CD14-positive monocyte (primary cell): ENCODE results near the gene CELSR3. TPM values are rescaled to one million over a fixed set of nuclear protein-coding genes. Genes with fewer than 3 reads are reported as not detected.
A peak's percentile ranks its signal among the peaks of the same experiment; 100 is the strongest.

Experiments used
- DNase-seq, 3 donors: peaks; one replicate each; pipeline ENCODE4 v3.0.0-alpha.2; 2011 to 2022
- H2AFZ ChIP-seq: 2 replicates; pipeline ENCODE4 v1.6.0; 2012; ENCODE audit warnings: mild to moderate bottlenecking, low read depth, low read length, inconsistent platforms; ENCODE audit not compliant: insufficient read depth, poor library complexity, severe bottlenecking
- H3K27ac ChIP-seq, 2 donors: 1 replicate in 1 of 2; 2 replicates in 1 of 2; pipeline ENCODE4 v1.5.1; 2012 to 2013; ENCODE audit warnings: low read length in 2 of 2, control low read depth in 1 of 2, inconsistent platforms in 1 of 2, low read depth in 1 of 2, mild to moderate bottlenecking in 1 of 2
- H3K27me3 ChIP-seq, 2 donors: one replicate each; pipeline versions ENCODE4 v1.6.0 to v1.6.1; 2011 to 2013; ENCODE audit warnings: low read length in 2 of 2; ENCODE audit not compliant: control insufficient read depth in 2 of 2, insufficient read depth in 2 of 2
- H3K36me3 ChIP-seq, 2 donors: replicated peaks in 1 of 2; 1 replicate in 1 of 2; 2 replicates in 1 of 2; pipeline versions ENCODE4 v1.5.1 to v1.6.1; 2012 to 2013; ENCODE audit warnings: low read length in 2 of 2, control low read depth in 1 of 2, inconsistent platforms in 1 of 2, mild to moderate bottlenecking in 1 of 2; ENCODE audit not compliant: insufficient read depth in 2 of 2, control insufficient read depth in 1 of 2
- H3K4me1 ChIP-seq, 2 donors: 1 replicate in 1 of 2; 2 replicates in 1 of 2; pipeline versions ENCODE4 v1.5.1 to v1.6.1; 2012 to 2013; ENCODE audit warnings: low read length in 2 of 2, control low read depth in 1 of 2, inconsistent platforms in 1 of 2, mild to moderate bottlenecking in 1 of 2, moderate library complexity in 1 of 2; ENCODE audit not compliant: insufficient read depth in 2 of 2, control insufficient read depth in 1 of 2
- H3K4me2 ChIP-seq: replicated peaks from 2 replicates; pipeline ENCODE3; 2012; ENCODE audit warnings: low read length, moderate library complexity, mild to moderate bottlenecking; ENCODE audit not compliant: poor library complexity, severe bottlenecking; ENCODE audit errors: extremely low read depth
- H3K4me3 ChIP-seq, 3 experiments: fragments of 200-600 bp in 1 of 3; sonication (generic) in 1 of 3; replicated peaks in 1 of 3; 1 replicate in 2 of 3; 2 replicates in 1 of 3; pipeline ENCODE4 v1.5.1; 2011 to 2013; ENCODE audit warnings: low read length in 3 of 3, mild to moderate bottlenecking in 3 of 3, control low read depth in 2 of 3, low read depth in 2 of 3, inconsistent platforms in 1 of 3, moderate library complexity in 1 of 3
- H3K79me2 ChIP-seq: 2 replicates; pipeline ENCODE4 v1.6.0; 2012; ENCODE audit warnings: mild to moderate bottlenecking, control low read depth, inconsistent platforms, low read length, moderate library complexity; ENCODE audit not compliant: insufficient read depth
- H3K9ac ChIP-seq: 2 replicates; pipeline ENCODE4 v1.6.0; 2017; ENCODE audit warnings: low read length, mild to moderate bottlenecking; ENCODE audit not compliant: insufficient read depth, poor library complexity, severe bottlenecking
- H3K9me3 ChIP-seq, 2 donors: replicated peaks in 1 of 2; 1 replicate in 1 of 2; 2 replicates in 1 of 2; pipeline versions ENCODE4 v1.5.1 to v1.6.1; 2012 to 2013; ENCODE audit warnings: low read length in 2 of 2, control low read depth in 1 of 2; ENCODE audit not compliant: control insufficient read depth in 1 of 2, insufficient read depth in 1 of 2
- H4K20me1 ChIP-seq: 2 replicates; pipeline ENCODE4 v1.6.0; 2012; ENCODE audit warnings: mild to moderate bottlenecking, low read length, control low read depth, moderate library complexity; ENCODE audit not compliant: insufficient read depth
- H3K27ac Mint-ChIP-seq, 7 donors: one replicate each; pipeline ENCODE4 v1.8.0; 2020; ENCODE audit warnings: mild to moderate bottlenecking in 7 of 7, mixed read lengths in 7 of 7, moderate library complexity in 6 of 7, inconsistent platforms in 2 of 7
- H3K27me3 Mint-ChIP-seq, 3 donors: one replicate each; pipeline ENCODE4 v1.8.0; 2021 to 2022; ENCODE audit warnings: low read depth in 3 of 3, mild to moderate bottlenecking in 3 of 3, mixed read lengths in 3 of 3, moderate library complexity in 3 of 3, inconsistent platforms in 1 of 3
- H3K36me3 Mint-ChIP-seq, 2 donors: one replicate each; pipeline ENCODE4 v1.8.0; 2020; ENCODE audit warnings: mixed read lengths in 2 of 2, inconsistent platforms in 1 of 2, mild to moderate bottlenecking in 1 of 2
- H3K4me1 Mint-ChIP-seq: one replicate; pipeline ENCODE4 v1.8.0; 2020; ENCODE audit warnings: mild to moderate bottlenecking, mixed read lengths
- H3K4me3 Mint-ChIP-seq, 2 donors: one replicate each; pipeline ENCODE4 v1.8.0; 2020; ENCODE audit warnings: mild to moderate bottlenecking in 2 of 2, mixed read lengths in 2 of 2, moderate library complexity in 1 of 2
- H3K9me3 Mint-ChIP-seq, 7 donors: one replicate each; pipeline ENCODE4 v1.8.0; 2020 to 2022; ENCODE audit warnings: mixed read lengths in 7 of 7, mild to moderate bottlenecking in 6 of 7, moderate library complexity in 6 of 7, inconsistent platforms in 2 of 7
- WGBS: methylation state at CpG from one replicate; pipeline ENCODE4 v1.1.5; 2013; ENCODE audit warnings: missing lambda C conversion rate; ENCODE audit not compliant: insufficient coverage; 5-methylcytosine and 5-hydroxymethylcytosine counted together
- intact Hi-C, 2 donors: fragments of 100-400 bp; cut with micrococcal nuclease; formaldehyde crosslinking; loops; one replicate each; pipeline versions ENCODE4 v1.15.0 to v1.15.1; 2023
- polyA plus RNA-seq, 3 donors: library from polyadenylated mRNA; depleted of rRNA in 1 of 3; unstranded in 2 of 3; stranded (reverse) in 1 of 3; fragments of 300-500 nt in 2 of 3; fragments of >200 nt in 1 of 3; fragmentation: Illumina TruSeq in 2 of 3; gene quantifications; 1 replicate in 2 of 3; 2 replicates in 1 of 3; pipeline ENCODE4 v1.2.3, GENCODE V29; 2012 to 2021
- TF ChIP-seq, protein P1 (sequence below): fragments of 200-600 bp; IDR thresholded peaks from one replicate; pipeline ENCODE4 v1.8.0; 2022; ENCODE audit warnings: antibody characterized with exemption, mild to moderate bottlenecking

CELSR3 gene
- polyA plus RNA-seq, 3 donors, result 0.95 TPM; not detected in 2

DNA sequence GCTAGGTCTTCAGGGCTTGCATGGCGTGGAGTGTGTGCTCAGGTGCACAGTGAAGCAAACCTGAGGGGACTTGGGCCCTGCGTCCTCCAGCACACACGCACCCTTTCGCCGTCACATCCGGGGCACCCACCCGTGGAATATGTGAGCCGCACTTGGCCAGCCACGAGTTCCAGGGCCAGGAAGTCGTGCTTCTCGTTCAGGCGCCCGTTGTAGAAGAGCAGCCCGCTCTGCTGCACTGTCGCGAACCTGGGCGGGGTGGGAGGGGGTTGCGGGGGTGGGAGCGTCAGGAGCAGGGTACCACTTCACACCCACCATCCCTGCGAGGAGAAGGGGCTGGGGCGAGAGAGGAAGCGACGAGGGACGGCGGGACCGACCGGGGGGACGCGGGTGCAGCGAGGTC lies 7.1 kb downstream of the CELSR3 start:
- Histone ChIP-seq H3K9me3 (peaks cover under 1 to 1% of the 10 kb centered on the region in 2 donors), H3K27ac (no peak overlapping the region), H3K36me3 (no peaks in the 10 kb centered on the region), H3K4me2 (peak overlapping the region; percentile 75), H2AFZ (peak overlapping the region; percentile 78), H3K9ac (peak overlapping the region; percentile 63), H3K4me1 (peaks cover 17 to 24% of the 10 kb centered on the region in 2 donors), H4K20me1 (no peaks in the 10 kb centered on the region), H3K27me3 (peaks cover 0 to 24% of the 10 kb centered on the region in 2 donors), H3K79me2 (no peaks in the 10 kb centered on the region), H3K4me3 (peak overlapping the region; percentile 34 to 77 (median 47))
- intact Hi-C loops, result no loop called here
- Mint-ChIP-seq H3K4me3 (peak overlapping the region; percentile 75 to 79), H3K27me3 (peaks cover 16 to 38% (median 21%) of the 10 kb centered on the region in 3 donors), H3K27ac (peak overlapping the region in 1 of 7 donors; percentile 30), H3K9me3 (peaks cover 0 to 8% (median 2%) of the 10 kb centered on the region in 7 donors), H3K36me3 (no peaks in the 10 kb centered on the region), H3K4me1 (peaks cover 16% of the 10 kb centered on the region)
- DNase-seq, result no peak
- TF ChIP-seq, protein P1, sequence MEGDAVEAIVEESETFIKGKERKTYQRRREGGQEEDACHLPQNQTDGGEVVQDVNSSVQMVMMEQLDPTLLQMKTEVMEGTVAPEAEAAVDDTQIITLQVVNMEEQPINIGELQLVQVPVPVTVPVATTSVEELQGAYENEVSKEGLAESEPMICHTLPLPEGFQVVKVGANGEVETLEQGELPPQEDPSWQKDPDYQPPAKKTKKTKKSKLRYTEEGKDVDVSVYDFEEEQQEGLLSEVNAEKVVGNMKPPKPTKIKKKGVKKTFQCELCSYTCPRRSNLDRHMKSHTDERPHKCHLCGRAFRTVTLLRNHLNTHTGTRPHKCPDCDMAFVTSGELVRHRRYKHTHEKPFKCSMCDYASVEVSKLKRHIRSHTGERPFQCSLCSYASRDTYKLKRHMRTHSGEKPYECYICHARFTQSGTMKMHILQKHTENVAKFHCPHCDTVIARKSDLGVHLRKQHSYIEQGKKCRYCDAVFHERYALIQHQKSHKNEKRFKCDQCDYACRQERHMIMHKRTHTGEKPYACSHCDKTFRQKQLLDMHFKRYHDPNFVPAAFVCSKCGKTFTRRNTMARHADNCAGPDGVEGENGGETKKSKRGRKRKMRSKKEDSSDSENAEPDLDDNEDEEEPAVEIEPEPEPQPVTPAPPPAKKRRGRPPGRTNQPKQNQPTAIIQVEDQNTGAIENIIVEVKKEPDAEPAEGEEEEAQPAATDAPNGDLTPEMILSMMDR, result no peak
- WGBS, result 13% methylated on average over 19 of the region's 30 CpGs

DNA sequence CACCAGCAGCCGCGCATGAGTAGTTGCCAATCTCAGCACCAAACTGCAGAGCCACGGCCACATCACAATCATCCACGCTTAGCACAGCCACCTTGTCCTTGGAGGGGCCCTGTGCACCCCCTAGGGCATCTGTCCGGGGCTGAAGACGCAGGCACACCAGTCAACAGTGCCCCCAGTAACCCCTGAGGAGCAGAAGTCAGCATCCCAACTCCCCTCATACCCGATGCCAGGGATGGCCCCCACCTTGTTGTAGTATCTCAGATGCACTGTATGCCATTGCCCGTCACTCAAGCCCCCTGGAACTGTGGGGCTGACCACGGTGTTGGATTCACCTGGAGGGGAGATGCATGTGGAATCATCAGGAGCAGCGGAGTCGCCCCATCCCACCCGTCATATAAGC lies 7.6 kb downstream of the CELSR3 start:
- H3K4me2 ChIP-seq, result peak overlapping the region; percentile 75
- Mint-ChIP-seq H3K9me3 (peaks cover 0 to 5% (median 0%) of the 10 kb centered on the region in 7 donors), H3K4me1 (peaks cover 16% of the 10 kb centered on the region), H3K36me3 (no peaks in the 10 kb centered on the region), H3K27ac (no peak overlapping the region), H3K4me3 (peak overlapping the region; percentile 56 to 67), H3K27me3 (peaks cover 11 to 33% (median 18%) of the 10 kb centered on the region in 3 donors)
- peaks cover 17 to 24% of the 10 kb centered on the region in 2 donors for H3K4me1 ChIP-seq
- intact Hi-C loops, result no loop called here
- no peaks in the 10 kb centered on the region for H3K79me2 ChIP-seq
- peak overlapping the region; percentile 78 for H2AFZ ChIP-seq
- no peaks in the 10 kb centered on the region for H3K9me3 ChIP-seq
- DNase-seq, result no peak
- no peak overlapping the region for H3K27ac ChIP-seq
- H3K36me3 ChIP-seq, result no peaks in the 10 kb centered on the region
- H3K9ac ChIP-seq, result peak overlapping the region; percentile 63
- TF ChIP-seq, protein P1, result no peak
- H3K4me3 ChIP-seq, result peak overlapping the region in 1 of 3 experiments; percentile 77
- no peaks in the 10 kb centered on the region for H4K20me1 ChIP-seq
- H3K27me3 ChIP-seq, result peaks cover 0 to 19% of the 10 kb centered on the region in 2 donors
- WGBS, result 95% methylated on average over 3 of the region's 12 CpGs
